B cell (primary cell): ENCODE measurements around the gene SCN8A.

ENCODE experiments used
- EZH2 ChIP-seq: IDR thresholded peaks from 2 replicates; pipeline ENCODE4 v1.6.1; 2012; ENCODE audit warnings: borderline replicate concordance, low read depth, mild to moderate bottlenecking, moderate library complexity, low read length; ENCODE audit not compliant: insufficient read depth, poor library complexity, severe bottlenecking
- TF ChIP-seq, protein P1 (sequence below): fragments of 200-600 bp; IDR thresholded peaks from one replicate; pipeline ENCODE4 v1.8.0; 2022; ENCODE audit warnings: antibody characterized with exemption, mild to moderate bottlenecking

DNA sequence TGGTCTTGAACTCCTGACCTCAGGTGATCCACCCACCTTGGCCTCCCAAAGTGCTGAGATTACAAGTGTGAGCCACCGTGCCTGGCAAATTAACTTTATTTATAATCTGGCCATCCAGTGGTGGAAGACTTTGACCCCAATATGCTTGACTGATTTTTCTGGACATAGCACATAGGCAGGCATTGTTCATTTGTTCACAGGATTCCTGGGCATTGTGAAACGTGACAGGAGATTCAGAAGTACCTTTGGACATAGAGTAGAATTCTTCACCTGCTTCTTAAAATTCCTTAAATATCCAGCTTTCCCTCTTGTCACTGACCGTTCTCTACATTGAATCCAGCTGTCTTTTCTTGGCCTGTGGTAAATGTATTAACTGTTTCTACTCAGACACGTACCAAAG, 103.1 kb downstream of the SCN8A start:
- TF ChIP-seq EZH2 = no peak
- TF ChIP-seq, protein P1, sequence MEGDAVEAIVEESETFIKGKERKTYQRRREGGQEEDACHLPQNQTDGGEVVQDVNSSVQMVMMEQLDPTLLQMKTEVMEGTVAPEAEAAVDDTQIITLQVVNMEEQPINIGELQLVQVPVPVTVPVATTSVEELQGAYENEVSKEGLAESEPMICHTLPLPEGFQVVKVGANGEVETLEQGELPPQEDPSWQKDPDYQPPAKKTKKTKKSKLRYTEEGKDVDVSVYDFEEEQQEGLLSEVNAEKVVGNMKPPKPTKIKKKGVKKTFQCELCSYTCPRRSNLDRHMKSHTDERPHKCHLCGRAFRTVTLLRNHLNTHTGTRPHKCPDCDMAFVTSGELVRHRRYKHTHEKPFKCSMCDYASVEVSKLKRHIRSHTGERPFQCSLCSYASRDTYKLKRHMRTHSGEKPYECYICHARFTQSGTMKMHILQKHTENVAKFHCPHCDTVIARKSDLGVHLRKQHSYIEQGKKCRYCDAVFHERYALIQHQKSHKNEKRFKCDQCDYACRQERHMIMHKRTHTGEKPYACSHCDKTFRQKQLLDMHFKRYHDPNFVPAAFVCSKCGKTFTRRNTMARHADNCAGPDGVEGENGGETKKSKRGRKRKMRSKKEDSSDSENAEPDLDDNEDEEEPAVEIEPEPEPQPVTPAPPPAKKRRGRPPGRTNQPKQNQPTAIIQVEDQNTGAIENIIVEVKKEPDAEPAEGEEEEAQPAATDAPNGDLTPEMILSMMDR = no peak
